LHCN-M2 (cell line): ENCODE results near the gene CALHM2. TPM values are rescaled to one million over a fixed set of nuclear protein-coding genes. Genes with fewer than 3 reads are reported as not detected.

Source experiments
- DNase-seq: peaks from one replicate; pipeline ENCODE4 v3.0.0-alpha.2; 2012; ENCODE audit warnings: low read depth
- total RNA-seq: library from RNA; depleted of rRNA; stranded (reverse); fragments of >200 nt; gene quantifications from 2 replicates; pipeline ENCODE4 v1.2.3, GENCODE V29; 2014

Gene CALHM2
- total RNA-seq, 1 experiment from 2014 or later, result 28.1 TPM

GRCh38 chr10:103451091-103451813 lies 918 bp downstream of the CALHM2 start:
- peak; percentile 55 for DNase-seq

DNA sequence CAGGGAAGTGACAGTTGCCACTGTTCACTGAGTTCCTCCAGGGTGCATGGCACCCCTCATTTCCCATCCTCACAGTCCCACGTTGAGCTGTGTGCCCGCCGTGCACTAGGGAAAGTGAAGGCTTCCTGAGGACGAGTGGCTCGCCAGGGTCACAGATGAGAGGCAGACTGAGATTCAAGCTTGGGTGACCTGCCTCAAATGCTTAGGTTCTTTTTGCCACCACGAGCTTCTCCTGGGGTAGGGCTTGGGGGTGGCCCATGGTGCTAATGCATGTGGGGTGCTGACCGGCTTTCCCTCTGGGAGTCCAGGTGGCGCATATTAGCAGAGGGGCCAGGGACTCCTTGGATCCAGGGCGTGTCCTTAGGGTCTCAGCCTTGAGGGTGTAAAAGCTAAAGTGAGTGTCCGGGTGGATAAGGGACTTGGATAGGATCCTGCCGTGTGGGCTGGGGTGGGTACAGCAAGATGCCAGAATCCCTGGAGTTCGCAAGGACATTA lies 1.9 kb downstream of the CALHM2 start:
- DNase-seq, result no peak

DNA sequence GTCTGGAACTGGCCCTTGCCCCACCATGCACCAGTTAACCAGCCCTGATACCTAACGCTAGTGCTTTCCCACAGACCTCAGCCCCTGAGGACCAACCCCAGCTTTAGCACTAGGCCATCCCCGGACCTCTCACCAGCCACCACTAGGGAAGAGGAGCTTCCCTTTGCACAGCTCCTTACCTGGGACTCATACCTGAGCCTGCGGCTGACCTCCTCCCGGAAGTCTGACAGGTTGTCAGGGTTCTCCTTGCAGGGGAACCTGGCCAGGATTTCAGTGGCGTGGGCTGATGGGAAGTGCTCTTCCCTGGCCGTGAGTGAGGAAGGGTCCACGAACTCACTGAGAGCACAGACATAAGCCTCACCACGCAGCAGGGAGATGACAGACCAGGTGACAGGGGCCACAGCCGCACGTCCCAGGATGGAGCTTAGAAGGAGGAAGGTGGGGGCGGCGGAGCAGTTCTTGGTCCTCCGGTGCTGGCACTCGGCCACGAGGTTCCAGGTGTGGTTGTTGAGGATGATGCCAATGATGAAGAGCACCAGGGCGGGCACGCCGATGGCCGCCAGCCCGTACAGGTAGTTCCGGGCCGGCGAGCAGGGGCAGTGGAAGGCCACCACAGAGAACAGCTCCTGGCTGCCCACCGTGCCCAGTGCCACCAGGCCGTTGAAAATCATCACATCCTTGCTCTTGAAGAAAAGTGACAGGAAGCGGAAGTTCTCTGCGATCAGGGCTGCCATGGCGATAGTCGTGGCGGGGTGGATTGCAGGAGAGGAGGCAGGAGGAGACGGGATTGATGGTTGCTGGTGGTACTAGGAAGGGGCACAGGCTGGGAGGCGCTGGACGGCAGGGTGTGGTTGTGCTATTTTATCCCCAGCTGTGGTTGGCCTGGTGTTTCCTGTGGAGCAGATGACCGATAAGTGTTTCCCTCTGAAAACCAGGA lies 2.7 kb downstream of the CALHM2 start:
- no peak for DNase-seq

DNA sequence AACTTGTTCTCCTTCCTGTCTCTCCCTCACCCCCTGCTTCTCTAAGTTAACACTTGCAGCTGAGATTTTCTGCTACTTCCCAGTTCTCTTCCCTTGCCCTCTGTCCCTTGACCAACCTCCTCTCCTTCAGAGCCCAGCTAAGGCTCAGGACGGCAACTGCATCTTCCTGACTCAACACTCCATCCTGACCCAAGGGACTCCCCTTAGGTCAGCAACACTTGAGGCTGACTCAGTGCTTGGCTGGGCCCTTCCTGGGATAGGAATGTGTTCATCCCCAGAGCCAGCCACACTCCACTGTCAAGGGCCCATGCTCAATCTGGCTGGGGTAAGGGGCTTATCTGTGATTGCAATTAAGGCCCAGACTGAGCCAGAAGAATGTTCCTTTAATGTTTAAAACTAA lies 3.4 kb downstream of the CALHM2 start:
- peak; percentile 96 for DNase-seq

- no peak for DNase-seq
These were observed 5.0 kb downstream of the CALHM2 start for GRCh38 chr10:103447187-103447586.

GRCh38 chr10:103445767-103446567 lies 6.2 kb downstream of the CALHM2 start:
- DNase-seq, result peak; percentile 84

DNA sequence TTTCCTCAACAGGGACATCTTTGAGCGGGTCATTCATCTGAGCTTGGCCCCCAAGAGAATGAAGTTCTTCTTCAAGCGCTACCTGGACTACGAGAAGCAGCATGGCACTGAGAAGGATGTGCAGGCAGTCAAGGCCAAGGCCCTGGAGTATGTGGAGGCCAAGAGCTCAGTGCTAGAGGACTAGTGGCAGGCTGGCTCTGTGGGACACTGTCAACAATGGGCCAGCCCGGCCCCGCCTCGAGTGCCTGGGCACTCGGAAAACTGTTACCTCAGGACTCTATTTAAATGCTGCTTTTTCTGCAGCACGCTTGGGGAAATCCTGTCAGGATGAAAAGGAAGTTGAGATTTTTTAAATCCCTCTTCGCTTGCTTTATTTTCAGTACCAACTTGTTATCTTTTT lies 6.8 kb downstream of the CALHM2 start:
- DNase-seq, result no peak

DNA sequence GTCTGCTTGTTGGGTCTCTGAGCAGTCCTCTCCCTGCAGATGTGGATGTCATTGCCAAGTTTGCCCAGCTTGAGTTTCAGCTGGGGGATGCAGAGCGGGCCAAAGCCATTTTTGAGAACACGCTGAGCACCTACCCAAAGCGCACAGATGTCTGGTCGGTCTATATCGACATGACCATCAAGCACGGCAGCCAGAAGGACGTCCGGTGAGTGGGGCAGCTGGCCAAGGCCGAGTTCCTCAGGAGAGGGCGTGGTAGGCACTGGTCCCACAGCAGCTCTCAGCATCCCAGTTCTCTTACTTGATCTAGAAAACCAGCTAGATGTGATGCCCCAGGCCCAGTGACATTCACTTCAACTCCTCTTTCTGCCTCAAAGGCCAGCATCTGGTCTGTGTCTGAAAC lies 7.7 kb downstream of the CALHM2 start:
- DNase-seq, result no peak

- DNase-seq, result no peak
These were observed 8.5 kb downstream of the CALHM2 start for GRCh38 chr10:103443475-103444185.

GRCh38 chr10:103442031-103442461 lies 10.1 kb downstream of the CALHM2 start:
- DNase-seq, result peak; percentile 58

GRCh38 chr10:103441611-103442010 lies 10.6 kb downstream of the CALHM2 start:
- DNase-seq, result no peak

- DNase-seq, result no peak
These were observed 11.0 kb downstream of the CALHM2 start for GRCh38 chr10:103441206-103441605.

DNA sequence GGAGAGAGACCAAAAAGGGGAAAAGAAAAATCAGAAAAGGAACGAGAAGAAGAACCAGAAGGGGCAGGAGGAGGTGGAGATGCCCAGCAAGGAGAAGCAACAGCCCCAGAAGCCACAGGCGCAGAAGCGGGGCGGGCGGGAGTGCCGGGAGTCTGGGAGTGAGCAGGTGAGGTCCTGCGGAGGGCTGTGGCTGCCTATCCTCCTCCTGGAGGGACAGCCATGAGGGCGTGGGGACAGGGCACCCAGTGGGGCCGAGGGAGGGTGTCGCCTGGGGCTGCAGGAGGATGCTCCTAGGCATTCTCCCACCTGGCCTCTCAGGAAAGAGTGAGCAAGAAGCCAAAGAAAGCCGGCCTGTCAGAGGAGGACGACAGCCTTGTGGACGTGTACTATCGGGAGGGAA lies 11.8 kb downstream of the CALHM2 start:
- DNase-seq, result no peak

GRCh38 chr10:103439776-103440175 lies 12.4 kb downstream of the CALHM2 start:
- DNase-seq, result no peak

DNA sequence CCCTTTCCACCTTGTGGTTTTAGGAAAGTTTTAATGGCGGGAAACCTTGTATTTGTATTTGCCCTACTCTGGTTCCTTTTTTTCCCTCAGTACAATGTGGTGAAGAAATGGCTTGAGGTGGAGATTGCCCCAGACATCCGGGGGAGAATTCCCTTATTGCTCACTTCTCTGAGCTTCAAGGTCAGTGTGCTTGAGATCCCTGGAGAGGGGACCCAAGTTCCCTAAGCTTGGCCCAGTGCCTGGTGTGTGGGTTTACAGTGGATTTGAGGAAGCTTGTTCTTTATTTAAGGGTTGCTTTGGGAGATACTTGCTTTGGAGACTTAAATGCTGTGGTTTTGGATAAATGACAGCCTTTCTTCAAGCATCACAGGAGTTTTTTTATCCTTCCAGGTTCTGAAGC lies 18.3 kb downstream of the CALHM2 start:
- DNase-seq, result peak; percentile 13

GRCh38 chr10:103431902-103432301 lies 20.3 kb downstream of the CALHM2 start:
- no peak for DNase-seq

DNA sequence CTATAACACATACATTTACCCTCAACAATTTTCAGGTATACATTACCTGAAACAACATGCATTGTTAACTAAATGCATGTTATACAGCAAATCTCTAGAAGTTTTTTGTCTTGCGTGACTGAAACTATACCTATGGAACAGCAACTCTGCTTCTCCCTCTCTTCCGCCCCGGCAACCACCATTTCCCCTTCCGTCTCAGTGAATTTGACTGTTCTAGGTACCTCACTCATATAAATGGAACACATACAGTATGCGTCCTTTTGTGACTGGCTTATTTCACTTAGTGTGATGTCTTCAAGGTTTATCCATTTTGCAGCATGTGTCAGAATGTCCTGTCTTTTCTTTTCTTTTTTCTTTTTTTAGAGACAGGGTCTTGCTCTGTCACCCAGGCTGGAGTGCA lies 22.5 kb downstream of the CALHM2 start:
- DNase-seq, result no peak

GRCh38 chr10:103428989-103429643 lies 23.1 kb downstream of the CALHM2 start:
- no peak for DNase-seq

- no peak for DNase-seq
These were observed 24.3 kb downstream of the CALHM2 start for GRCh38 chr10:103427866-103428265.

GRCh38 chr10:103423748-103424147 lies 28.4 kb downstream of the CALHM2 start:
- no peak for DNase-seq
